HEK293 (cell line): ENCODE data around the gene KIF19.

Experiments used
- CTCF ChIA-PET: fragments of 350-600 bp; formaldehyde crosslinking; extraction: SDS; loops from one replicate; lab custom pipeline; 2021; ENCODE audit warnings: antibody characterized with exemption; lab: Yijun Ruan, JAX
- POLR2A ChIA-PET: fragments of 300-600 bp; formaldehyde crosslinking; extraction: SDS; loops from one replicate; lab custom pipeline; 2020; ENCODE audit warnings: antibody characterized with exemption, inconsistent platforms; lab: Yijun Ruan, JAX
- H3K27ac ChIP-seq: fragments of 200-500 bp; sonication (Bioruptor generic); 2 replicates; pipeline ENCODE4 v1.5.1; 2014; ENCODE audit warnings: low read depth, low read length, control low read depth, inconsistent platforms; ENCODE audit errors: extremely low read depth
- H3K36me3 ChIP-seq, 2 experiments: fragments of 200-500 bp in 1 of 2; sonication (Bioruptor generic) in 1 of 2; 1 replicate in 1 of 2; 2 replicates in 1 of 2; pipeline ENCODE4 v1.5.1; 2014 to 2017; ENCODE audit warnings: inconsistent platforms in 2 of 2, low read length in 2 of 2; ENCODE audit not compliant: control insufficient read depth in 2 of 2, insufficient read depth in 1 of 2
- H3K4me1 ChIP-seq: fragments of 200-500 bp; sonication (Bioruptor generic); 2 replicates; pipeline ENCODE4 v1.5.1; 2014; ENCODE audit warnings: mild to moderate bottlenecking, low read length, inconsistent platforms; ENCODE audit not compliant: control insufficient read depth, insufficient read depth
- H3K4me3 ChIP-seq: 2 replicates; pipeline ENCODE4 v1.5.1; 2011; ENCODE audit warnings: low read depth, mild to moderate bottlenecking, control low read depth, low read length, moderate library complexity
- H3K9me3 ChIP-seq: fragments of 200-500 bp; sonication (Bioruptor generic); 2 replicates; pipeline ENCODE4 v1.5.1; 2014; ENCODE audit warnings: low read depth, low read length, inconsistent platforms; ENCODE audit not compliant: control insufficient read depth, insufficient read depth
- CTCF ChIP-seq: fragments of 450-650 bp; formaldehyde crosslinking; IDR thresholded peaks from 2 replicates; pipeline ENCODE4 v1.5.1; 2016; ENCODE audit warnings: missing biosample characterization, missing genetic modification characterization
- FEZF1 ChIP-seq: fragments of 450-650 bp; formaldehyde crosslinking; IDR thresholded peaks from 2 replicates; pipeline ENCODE4 v1.5.1; 2016; ENCODE audit warnings: missing biosample characterization, missing genetic modification characterization
- GLIS1 ChIP-seq: fragments of 450-650 bp; formaldehyde crosslinking; IDR thresholded peaks from 2 replicates; pipeline ENCODE4 v1.5.1; 2016; ENCODE audit warnings: missing biosample characterization, missing genetic modification characterization
- HOXA7 ChIP-seq: sonication (generic); formaldehyde crosslinking; IDR thresholded peaks from 2 replicates; pipeline ENCODE4 v1.8.1; 2022; ENCODE audit warnings: missing genetic modification reagents, borderline replicate concordance
- PRDM6 ChIP-seq: fragments of 450-650 bp; formaldehyde crosslinking; IDR thresholded peaks from 2 replicates; pipeline ENCODE4 v1.5.1; 2017; ENCODE audit warnings: missing biosample characterization, missing genetic modification characterization
- RBAK ChIP-seq: fragments of 450-650 bp; formaldehyde crosslinking; IDR thresholded peaks from 2 replicates; pipeline ENCODE4 v1.5.1; 2016; ENCODE audit warnings: missing biosample characterization, missing genetic modification characterization
- SP3 ChIP-seq: fragments of 450-650 bp; formaldehyde crosslinking; IDR thresholded peaks from 2 replicates; pipeline ENCODE4 v1.5.1; 2016; ENCODE audit warnings: missing biosample characterization, missing genetic modification characterization
- TCF7L2 ChIP-seq: IDR thresholded peaks from 2 replicates; pipeline ENCODE4 v1.6.1; 2011; ENCODE audit warnings: low read depth, mild to moderate bottlenecking, inconsistent platforms, low read length, moderate library complexity, borderline replicate concordance
- ZFP37 ChIP-seq: fragments of 450-650 bp; formaldehyde crosslinking; IDR thresholded peaks from 2 replicates; pipeline ENCODE4 v1.5.1; 2016; ENCODE audit warnings: missing biosample characterization, missing genetic modification characterization
- ZIC2 ChIP-seq: fragments of 450-650 bp; formaldehyde crosslinking; IDR thresholded peaks from 2 replicates; pipeline ENCODE4 v1.5.1; 2016; ENCODE audit warnings: missing biosample characterization, missing genetic modification characterization
- ZNF19 ChIP-seq: fragments of 450-650 bp; formaldehyde crosslinking; IDR thresholded peaks from 2 replicates; pipeline ENCODE4; 2016; ENCODE audit warnings: missing biosample characterization, missing genetic modification characterization, low read depth
- ZNF202 ChIP-seq: fragments of 450-650 bp; formaldehyde crosslinking; IDR thresholded peaks from 2 replicates; pipeline ENCODE4 v1.5.1; 2016; ENCODE audit warnings: missing biosample characterization, missing genetic modification characterization, borderline replicate concordance
- ZNF302 ChIP-seq: fragments of 450-650 bp; formaldehyde crosslinking; IDR thresholded peaks from 2 replicates; pipeline ENCODE4 v1.5.1; 2016; ENCODE audit warnings: missing biosample characterization, missing genetic modification characterization, low read depth
- ZNF324 ChIP-seq: fragments of 450-650 bp; formaldehyde crosslinking; IDR thresholded peaks from 2 replicates; pipeline ENCODE4 v1.5.1; 2016; ENCODE audit warnings: missing biosample characterization, missing genetic modification characterization
- ZNF488 ChIP-seq: fragments of 450-650 bp; formaldehyde crosslinking; IDR thresholded peaks from 2 replicates; pipeline ENCODE4 v1.5.1; 2016; ENCODE audit warnings: missing biosample characterization, missing genetic modification characterization
- ZNF501 ChIP-seq: fragments of 450-650 bp; formaldehyde crosslinking; IDR thresholded peaks from 2 replicates; pipeline ENCODE4 v1.5.1; 2016; ENCODE audit warnings: missing biosample characterization, missing genetic modification characterization
- ZNF549 ChIP-seq: fragments of 450-650 bp; IDR thresholded peaks from 2 replicates; pipeline ENCODE4 v1.5.1; 2018; ENCODE audit warnings: missing biosample characterization, missing genetic modification characterization, mild to moderate bottlenecking, inconsistent platforms, moderate library complexity
- ZNF580 ChIP-seq: fragments of 450-650 bp; formaldehyde crosslinking; IDR thresholded peaks from 2 replicates; pipeline ENCODE4 v1.5.1; 2016; ENCODE audit warnings: missing biosample characterization, missing genetic modification characterization
- ZNF610 ChIP-seq: fragments of 450-650 bp; formaldehyde crosslinking; IDR thresholded peaks from 2 replicates; pipeline ENCODE4 v1.5.1; 2016; ENCODE audit warnings: missing biosample characterization, missing genetic modification characterization, borderline replicate concordance
- ZNF621 ChIP-seq: fragments of 450-650 bp; formaldehyde crosslinking; IDR thresholded peaks from 2 replicates; pipeline ENCODE4 v1.5.1; 2017; ENCODE audit warnings: missing biosample characterization, missing genetic modification characterization
- ZNF645 ChIP-seq: fragments of 450-650 bp; formaldehyde crosslinking; IDR thresholded peaks from 2 replicates; pipeline ENCODE4; 2016; ENCODE audit warnings: missing biosample characterization, missing genetic modification characterization
- ZNF658 ChIP-seq: fragments of 450-650 bp; formaldehyde crosslinking; IDR thresholded peaks from 2 replicates; pipeline ENCODE4; 2016; ENCODE audit warnings: missing biosample characterization, missing genetic modification characterization
- ZNF776 ChIP-seq: fragments of 450-650 bp; formaldehyde crosslinking; IDR thresholded peaks from 2 replicates; pipeline ENCODE4 v1.5.0; 2017; ENCODE audit warnings: missing biosample characterization, missing genetic modification characterization, borderline replicate concordance
- ZNF830 ChIP-seq: fragments of 450-650 bp; IDR thresholded peaks from 2 replicates; pipeline ENCODE4 v1.5.0; 2018; ENCODE audit warnings: missing biosample characterization, missing genetic modification characterization, low read depth, mild to moderate bottlenecking, moderate library complexity

Gene KIF19

GRCh38 chr17:74282587-74283370, 43.2 kb upstream of the KIF19 start (continued):
- TF ChIP-seq ZNF19 (tag by site-specific recombination) (no peak), GLIS1 (peak; percentile 68), SP3 (tag by site-specific recombination) (peak; percentile 23; the same call in 1 of the 2 replicates), ZNF610 (tag by site-specific recombination) (no peak)

GRCh38 chr17:74283371-74283673, 42.7 kb upstream of the KIF19 start:
- POLR2A ChIA-PET: no interaction called here
- Histone ChIP-seq H3K27ac (no peak overlapping the region), H3K9me3 (no peaks in the 10 kb centered on the region), H3K4me3 (no peak overlapping the region), H3K4me1 (0 out of 2 replicates have a peak, but pooled peaks cover 2% of the 10 kb centered on the region), H3K36me3 (no peaks in the 10 kb centered on the region)
- CTCF ChIA-PET: interaction anchor here (0.6 to 8.8 kb wide), 11 partner anchors 9 to 1239 kb away, joined by 3 to 108 read pairs (median 3); partner anchors contain the start of gene DNAI2
- TF ChIP-seq ZIC2 (tag by site-specific recombination) (no peak), ZFP37 (tag by site-specific recombination) (no peak), CTCF (tag by site-specific recombination) (no peak), ZNF549 (no peak), PRDM6 (tag by site-specific recombination) (no peak), ZNF830 (tag by site-specific recombination) (no peak)

- Histone ChIP-seq H3K4me1 (0 out of 2 replicates have a peak, but pooled peaks cover 2% of the 10 kb centered on the region), H3K27ac (no peak overlapping the region), H3K9me3 (no peaks in the 10 kb centered on the region), H3K36me3 (no peaks in the 10 kb centered on the region), H3K4me3 (no peak overlapping the region)
- ChIA-PET CTCF (interaction anchor here (0.6 to 8.8 kb wide), 4 partner anchors 10 to 81 kb away, joined by 3 to 108 read pairs (median 6); partner anchors contain the start of gene BTBD17), POLR2A (no interaction called here)
- TF ChIP-seq ZNF488 (tag by site-specific recombination) (no peak), ZNF202 (tag by site-specific recombination) (no peak), HOXA7 (no peak), ZNF302 (tag by site-specific recombination) (no peak), ZNF324 (tag by site-specific recombination) (no peak), ZNF658 (tag by site-specific recombination) (no peak), ZNF580 (tag by site-specific recombination) (no peak), ZNF621 (tag by site-specific recombination) (no peak), ZNF645 (tag by site-specific recombination) (no peak), RBAK (no peak), TCF7L2 (no peak), FEZF1 (tag by site-specific recombination) (no peak), CTCF (tag by site-specific recombination) (no peak), ZNF501 (no peak), ZNF776 (tag by site-specific recombination) (no peak)
Observed at GRCh38 chr17:74287031-74287602, 38.9 kb upstream of the KIF19 start.
